ENCODE data around the gene IFIT1B. TPM values are rescaled to one million over a fixed set of nuclear protein-coding genes. Genes with fewer than 3 reads are reported as not detected.

The IFIT1B gene
- total and polyA plus RNA-seq, 9 of the 15 experiments (the other 6 are each of a cell fraction or from before 2014, with no cell fraction given): not detected

DNA sequence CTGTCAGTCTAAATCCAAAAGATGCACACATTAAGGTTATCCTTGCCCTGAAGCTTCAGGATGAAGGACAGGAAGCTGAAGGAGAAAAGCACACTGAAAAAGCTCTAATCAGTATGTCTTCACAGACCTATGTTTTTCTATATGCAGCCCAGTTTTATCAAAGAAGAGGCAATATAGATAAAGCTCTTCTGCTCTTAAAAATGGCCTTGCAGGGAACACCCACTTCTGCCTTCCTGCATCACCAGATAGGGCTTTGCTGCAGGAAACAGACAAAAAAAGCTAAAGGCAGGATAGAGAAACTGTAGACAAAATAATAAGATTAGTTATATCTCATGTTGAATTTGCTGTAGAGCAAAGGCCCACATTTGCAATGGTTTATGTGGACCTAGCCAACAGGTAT lies 14.9 kb upstream of the IFIT1B start (continued):
- TF ChIP-seq POU5F1 (IDR thresholded peaks at IDR 0.05; ENCODE audit: borderline replicate concordance, low read depth, low read length, partially characterized antibody) (no peak), TARDBP (IDR thresholded peaks at IDR 0.05) (no peak), XRCC3 (IDR thresholded peaks at IDR 0.05) (no peak), ZEB2 (IDR thresholded peaks at IDR 0.05) (no peak), CBFA2T2 (conservative IDR thresholded peaks at IDR 0.05) (peak; percentile 84), ZNF253 (CRISPR knock-in tag; conservative IDR thresholded peaks at IDR 0.05) (no peak), ZNF143 (CRISPR knock-in tag; IDR thresholded peaks at IDR 0.05) (no peak), ZNF57 (CRISPR knock-in tag; IDR thresholded peaks at IDR 0.05) (no peak), BRD4 (IDR thresholded peaks at IDR 0.05) (no peak), TRIM24 (IDR thresholded peaks at IDR 0.05) (peak in 1 of 2 experiments; percentile 66; a peak in 2 of 4 replicates), BRD9 (IDR thresholded peaks at IDR 0.05; ENCODE audit: low read depth, partially characterized antibody) (no peak), MIER1 (IDR thresholded peaks at IDR 0.05; ENCODE audit: low read depth) (no peak), SP1 (CRISPR knock-in tag; IDR thresholded peaks at IDR 0.05) (no peak), BRCA1 (IDR thresholded peaks at IDR 0.05) (no peak), BRCA1 (CRISPR knock-in tag; IDR thresholded peaks at IDR 0.05) (no peak), ZNF146 (CRISPR knock-in tag; IDR thresholded peaks at IDR 0.05; ENCODE audit: unreplicated experiment) (no peak), KLF16 (IDR thresholded peaks at IDR 0.05) (peak; percentile 85), XRCC4 (IDR thresholded peaks at IDR 0.05; ENCODE audit: extremely low read depth, insufficient read depth, insufficient read length) (no peak), THRAP3 (IDR thresholded peaks at IDR 0.05; ENCODE audit: borderline replicate concordance) (no peak), PHTF2 (CRISPR knock-in tag; IDR thresholded peaks at IDR 0.05) (no peak)
- TF ChIP-seq, protein P1, sequence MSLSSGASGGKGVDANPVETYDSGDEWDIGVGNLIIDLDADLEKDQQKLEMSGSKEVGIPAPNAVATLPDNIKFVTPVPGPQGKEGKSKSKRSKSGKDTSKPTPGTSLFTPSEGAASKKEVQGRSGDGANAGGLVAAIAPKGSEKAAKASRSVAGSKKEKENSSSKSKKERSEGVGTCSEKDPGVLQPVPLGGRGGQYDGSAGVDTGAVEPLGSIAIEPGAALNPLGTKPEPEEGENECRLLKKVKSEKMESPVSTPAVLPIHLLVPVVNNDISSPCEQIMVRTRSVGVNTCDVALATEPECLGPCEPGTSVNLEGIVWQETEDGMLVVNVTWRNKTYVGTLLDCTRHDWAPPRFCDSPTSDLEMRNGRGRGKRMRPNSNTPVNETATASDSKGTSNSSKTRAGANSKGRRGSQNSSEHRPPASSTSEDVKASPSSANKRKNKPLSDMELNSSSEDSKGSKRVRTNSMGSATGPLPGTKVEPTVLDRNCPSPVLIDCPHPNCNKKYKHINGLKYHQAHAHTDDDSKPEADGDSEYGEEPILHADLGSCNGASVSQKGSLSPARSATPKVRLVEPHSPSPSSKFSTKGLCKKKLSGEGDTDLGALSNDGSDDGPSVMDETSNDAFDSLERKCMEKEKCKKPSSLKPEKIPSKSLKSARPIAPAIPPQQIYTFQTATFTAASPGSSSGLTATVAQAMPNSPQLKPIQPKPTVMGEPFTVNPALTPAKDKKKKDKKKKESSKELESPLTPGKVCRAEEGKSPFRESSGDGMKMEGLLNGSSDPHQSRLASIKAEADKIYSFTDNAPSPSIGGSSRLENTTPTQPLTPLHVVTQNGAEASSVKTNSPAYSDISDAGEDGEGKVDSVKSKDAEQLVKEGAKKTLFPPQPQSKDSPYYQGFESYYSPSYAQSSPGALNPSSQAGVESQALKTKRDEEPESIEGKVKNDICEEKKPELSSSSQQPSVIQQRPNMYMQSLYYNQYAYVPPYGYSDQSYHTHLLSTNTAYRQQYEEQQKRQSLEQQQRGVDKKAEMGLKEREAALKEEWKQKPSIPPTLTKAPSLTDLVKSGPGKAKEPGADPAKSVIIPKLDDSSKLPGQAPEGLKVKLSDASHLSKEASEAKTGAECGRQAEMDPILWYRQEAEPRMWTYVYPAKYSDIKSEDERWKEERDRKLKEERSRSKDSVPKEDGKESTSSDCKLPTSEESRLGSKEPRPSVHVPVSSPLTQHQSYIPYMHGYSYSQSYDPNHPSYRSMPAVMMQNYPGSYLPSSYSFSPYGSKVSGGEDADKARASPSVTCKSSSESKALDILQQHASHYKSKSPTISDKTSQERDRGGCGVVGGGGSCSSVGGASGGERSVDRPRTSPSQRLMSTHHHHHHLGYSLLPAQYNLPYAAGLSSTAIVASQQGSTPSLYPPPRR (CRISPR knock-in tag; IDR thresholded peaks at IDR 0.05; ENCODE audit: borderline replicate concordance): no peak
- TF ChIP-seq, protein P2, sequence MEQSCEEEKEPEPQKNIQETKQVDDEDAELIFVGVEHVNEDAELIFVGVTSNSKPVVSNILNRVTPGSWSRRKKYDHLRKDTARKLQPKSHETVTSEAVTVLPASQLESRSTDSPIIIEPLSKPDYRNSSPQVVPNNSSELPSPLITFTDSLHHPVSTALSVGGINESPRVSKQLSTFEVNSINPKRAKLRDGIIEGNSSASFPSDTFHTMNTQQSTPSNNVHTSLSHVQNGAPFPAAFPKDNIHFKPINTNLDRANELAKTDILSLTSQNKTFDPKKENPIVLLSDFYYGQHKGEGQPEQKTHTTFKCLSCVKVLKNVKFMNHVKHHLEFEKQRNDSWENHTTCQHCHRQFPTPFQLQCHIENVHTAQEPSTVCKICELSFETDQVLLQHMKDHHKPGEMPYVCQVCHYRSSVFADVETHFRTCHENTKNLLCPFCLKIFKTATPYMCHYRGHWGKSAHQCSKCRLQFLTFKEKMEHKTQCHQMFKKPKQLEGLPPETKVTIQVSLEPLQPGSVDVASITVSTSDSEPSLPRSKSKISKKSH (CRISPR knock-in tag; IDR thresholded peaks at IDR 0.05): no peak
- TF ChIP-seq, protein P3, sequence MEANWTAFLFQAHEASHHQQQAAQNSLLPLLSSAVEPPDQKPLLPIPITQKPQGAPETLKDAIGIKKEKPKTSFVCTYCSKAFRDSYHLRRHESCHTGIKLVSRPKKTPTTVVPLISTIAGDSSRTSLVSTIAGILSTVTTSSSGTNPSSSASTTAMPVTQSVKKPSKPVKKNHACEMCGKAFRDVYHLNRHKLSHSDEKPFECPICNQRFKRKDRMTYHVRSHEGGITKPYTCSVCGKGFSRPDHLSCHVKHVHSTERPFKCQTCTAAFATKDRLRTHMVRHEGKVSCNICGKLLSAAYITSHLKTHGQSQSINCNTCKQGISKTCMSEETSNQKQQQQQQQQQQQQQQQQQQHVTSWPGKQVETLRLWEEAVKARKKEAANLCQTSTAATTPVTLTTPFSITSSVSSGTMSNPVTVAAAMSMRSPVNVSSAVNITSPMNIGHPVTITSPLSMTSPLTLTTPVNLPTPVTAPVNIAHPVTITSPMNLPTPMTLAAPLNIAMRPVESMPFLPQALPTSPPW (CRISPR knock-in tag; IDR thresholded peaks at IDR 0.05): no peak
- TF ChIP-seq, protein P4, sequence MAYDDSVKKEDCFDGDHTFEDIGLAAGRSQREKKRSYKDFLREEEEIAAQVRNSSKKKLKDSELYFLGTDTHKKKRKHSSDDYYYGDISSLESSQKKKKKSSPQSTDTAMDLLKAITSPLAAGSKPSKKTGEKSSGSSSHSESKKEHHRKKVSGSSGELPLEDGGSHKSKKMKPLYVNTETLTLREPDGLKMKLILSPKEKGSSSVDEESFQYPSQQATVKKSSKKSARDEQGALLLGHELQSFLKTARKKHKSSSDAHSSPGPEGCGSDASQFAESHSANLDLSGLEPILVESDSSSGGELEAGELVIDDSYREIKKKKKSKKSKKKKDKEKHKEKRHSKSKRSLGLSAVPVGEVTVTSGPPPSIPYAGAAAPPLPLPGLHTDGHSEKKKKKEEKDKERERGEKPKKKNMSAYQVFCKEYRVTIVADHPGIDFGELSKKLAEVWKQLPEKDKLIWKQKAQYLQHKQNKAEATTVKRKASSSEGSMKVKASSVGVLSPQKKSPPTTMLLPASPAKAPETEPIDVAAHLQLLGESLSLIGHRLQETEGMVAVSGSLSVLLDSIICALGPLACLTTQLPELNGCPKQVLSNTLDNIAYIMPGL (CRISPR knock-in tag; IDR thresholded peaks at IDR 0.05): no peak

Data from K562 (cell line).